Ovary (tissue), 3 donors: ENCODE results near the gene DEAF1.

ENCODE experiments used
- CTCF ChIP-seq, 3 donors: fragments of 450-650 bp in 2 of 3; fragments of 200-600 bp in 1 of 3; IDR thresholded peaks; one replicate each; pipeline versions ENCODE4 v1.5.1 to v1.8.0; 2016 to 2022; ENCODE audit warnings: antibody characterized with exemption in 3 of 3, mild to moderate bottlenecking in 1 of 3
- EP300 ChIP-seq: sonication (generic); formaldehyde crosslinking; IDR thresholded peaks from one replicate; pipeline ENCODE4 v1.6.1; 2017; ENCODE audit warnings: antibody characterized with exemption
- POLR2A ChIP-seq: fragments of 450-650 bp; IDR thresholded peaks from one replicate; pipeline ENCODE4 v1.6.1; 2017; ENCODE audit warnings: antibody characterized with exemption, mild to moderate bottlenecking, moderate library complexity
- donor health status: DM: no; HTN: no; CAD: no.

GRCh38 chr11:595400-595799 is 99.6 kb downstream of the DEAF1 start:
- TF ChIP-seq CTCF (IDR thresholded peaks at IDR 0.05): no peak
- no peak for TF ChIP-seq POLR2A
- no peak for TF ChIP-seq EP300
